Measurements from ENCODE around the gene CAMSAP1.
"Not testable (repeated sequence)": the region's sequence is repeated elsewhere in the genome, so short reads cannot be mapped to it uniquely, and the experiment has no call there.

The CAMSAP1 gene, protein sequence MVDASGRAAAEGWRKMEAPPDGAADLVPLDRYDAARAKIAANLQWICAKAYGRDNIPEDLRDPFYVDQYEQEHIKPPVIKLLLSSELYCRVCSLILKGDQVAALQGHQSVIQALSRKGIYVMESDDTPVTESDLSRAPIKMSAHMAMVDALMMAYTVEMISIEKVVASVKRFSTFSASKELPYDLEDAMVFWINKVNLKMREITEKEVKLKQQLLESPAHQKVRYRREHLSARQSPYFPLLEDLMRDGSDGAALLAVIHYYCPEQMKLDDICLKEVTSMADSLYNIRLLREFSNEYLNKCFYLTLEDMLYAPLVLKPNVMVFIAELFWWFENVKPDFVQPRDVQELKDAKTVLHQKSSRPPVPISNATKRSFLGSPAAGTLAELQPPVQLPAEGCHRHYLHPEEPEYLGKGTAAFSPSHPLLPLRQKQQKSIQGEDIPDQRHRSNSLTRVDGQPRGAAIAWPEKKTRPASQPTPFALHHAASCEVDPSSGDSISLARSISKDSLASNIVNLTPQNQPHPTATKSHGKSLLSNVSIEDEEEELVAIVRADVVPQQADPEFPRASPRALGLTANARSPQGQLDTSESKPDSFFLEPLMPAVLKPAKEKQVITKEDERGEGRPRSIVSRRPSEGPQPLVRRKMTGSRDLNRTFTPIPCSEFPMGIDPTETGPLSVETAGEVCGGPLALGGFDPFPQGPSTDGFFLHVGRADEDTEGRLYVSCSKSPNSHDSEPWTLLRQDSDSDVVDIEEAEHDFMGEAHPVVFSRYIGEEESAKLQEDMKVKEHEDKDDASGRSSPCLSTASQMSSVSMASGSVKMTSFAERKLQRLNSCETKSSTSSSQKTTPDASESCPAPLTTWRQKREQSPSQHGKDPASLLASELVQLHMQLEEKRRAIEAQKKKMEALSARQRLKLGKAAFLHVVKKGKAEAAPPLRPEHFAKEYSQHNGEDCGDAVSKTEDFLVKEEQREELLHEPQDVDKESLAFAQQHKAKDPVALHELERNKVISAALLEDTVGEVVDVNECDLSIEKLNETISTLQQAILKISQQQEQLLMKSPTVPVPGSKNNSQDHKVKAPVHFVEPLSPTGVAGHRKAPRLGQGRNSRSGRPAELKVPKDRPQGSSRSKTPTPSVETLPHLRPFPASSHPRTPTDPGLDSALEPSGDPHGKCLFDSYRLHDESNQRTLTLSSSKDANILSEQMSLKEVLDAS (N-terminal part only)

DNA sequence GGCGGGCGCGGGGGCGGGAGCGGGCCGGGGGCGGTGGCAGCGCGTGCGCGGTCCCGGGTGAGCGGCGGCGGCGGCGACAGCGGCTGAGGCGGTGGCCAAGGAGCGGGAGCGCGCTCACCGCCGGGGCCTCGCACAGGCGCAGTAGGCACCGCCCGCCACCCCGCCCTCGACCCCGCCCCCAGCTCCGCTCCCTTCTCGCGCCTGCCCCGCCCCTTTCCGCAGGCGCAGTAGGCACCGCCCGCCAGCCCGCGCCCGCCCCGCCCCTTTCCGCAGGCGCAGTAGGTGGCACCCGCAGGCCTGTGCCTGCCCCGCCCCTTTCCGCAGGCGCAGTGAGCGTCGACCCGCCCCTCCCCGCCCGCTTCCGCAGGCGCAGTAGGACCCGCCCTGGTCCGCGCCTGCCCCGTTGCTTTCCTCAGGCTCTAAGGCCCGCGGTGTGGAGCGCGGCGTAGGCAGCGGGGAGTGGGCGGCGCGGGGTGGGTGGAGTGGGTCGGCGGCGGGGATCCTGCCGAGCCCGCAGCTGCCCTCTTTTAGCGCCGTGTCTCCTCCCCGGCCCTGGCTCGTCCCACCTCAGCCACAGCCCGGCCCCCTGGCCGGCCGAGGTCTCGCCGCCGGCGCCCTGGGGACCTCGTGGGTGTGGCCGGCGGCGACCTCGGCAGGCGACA lies at the start of gene CAMSAP1:
CAMSAP1 (minus strand) TSS at position 116 of the 662 bp plus-strand sequence. CDS start 387 bp downstream, outside the sequence.
- FAIRE-seq, result no peak

GRCh38 chr9:135956802-135957174 lies 49.4 kb upstream of the CAMSAP1 start:
- FAIRE-seq, result no peak

DNA sequence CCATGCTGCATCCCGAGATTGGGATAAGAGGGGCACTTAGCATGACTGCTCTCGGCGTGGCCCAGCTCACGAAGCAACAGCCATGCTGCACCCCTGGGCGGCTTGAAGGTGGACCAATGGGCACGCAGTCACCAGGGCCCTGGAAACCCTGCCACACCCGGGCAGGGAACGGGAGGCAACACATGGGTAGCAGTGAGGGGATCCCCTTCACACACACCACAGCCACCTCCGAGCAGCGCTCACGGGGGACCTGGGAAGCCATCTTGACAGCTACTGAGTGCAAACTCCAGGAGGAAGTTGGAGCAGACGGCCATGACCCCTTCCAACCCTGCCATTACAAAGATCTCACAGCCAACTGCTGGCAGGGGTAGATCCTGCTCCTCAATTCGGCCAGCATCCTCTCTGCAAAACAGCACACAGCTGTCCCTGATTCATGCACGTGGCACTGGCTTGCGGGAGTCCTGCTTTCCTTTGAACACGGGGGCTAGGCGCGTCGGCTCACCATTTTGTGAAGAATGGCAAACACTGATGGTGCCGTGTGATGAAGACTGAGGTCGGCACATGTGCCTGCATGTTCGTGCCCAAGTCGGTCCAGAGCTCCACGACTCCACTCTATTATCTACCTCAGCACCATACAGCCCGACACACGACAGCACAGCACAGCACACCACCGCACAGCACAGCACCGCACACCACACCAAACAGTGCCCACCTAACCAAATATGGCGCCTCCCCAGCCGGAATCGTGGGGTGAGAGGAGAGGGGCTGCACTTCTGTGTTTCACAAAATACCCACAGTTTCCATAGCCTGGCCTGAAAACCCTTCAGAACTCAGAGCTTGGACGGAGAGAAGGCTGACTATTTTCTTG lies 48.8 kb upstream of the CAMSAP1 start:
- no peak for FAIRE-seq

DNA sequence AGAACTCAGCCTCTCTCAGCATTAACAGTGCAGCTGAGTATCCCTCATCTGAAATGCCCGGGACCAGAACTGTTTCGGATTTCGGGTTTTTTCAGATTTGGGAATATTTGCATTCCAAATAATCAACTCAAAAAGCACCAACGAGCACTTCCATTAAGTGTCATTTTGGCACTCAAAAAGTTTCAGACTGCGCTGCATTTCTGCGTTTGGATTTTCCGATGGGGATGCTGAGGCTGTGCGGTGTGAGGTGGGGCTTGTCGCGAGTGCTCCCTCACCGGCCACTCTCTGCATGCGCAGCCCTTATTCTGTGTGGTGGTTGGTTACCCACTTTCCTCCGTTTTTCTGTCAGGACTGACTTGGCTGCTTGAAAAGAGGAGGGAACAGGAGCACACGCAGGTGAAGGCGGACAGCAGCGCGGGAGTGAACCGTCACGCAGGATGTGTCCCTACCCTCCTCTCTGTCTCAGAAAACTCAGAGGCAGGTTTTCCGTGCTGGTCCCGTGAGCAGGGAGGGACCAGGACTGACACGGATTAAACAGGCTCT lies 45.4 kb upstream of the CAMSAP1 start:
- FAIRE-seq, result no peak

GRCh38 chr9:135951889-135952663 lies 44.7 kb upstream of the CAMSAP1 start:
- FAIRE-seq, result no peak

DNA sequence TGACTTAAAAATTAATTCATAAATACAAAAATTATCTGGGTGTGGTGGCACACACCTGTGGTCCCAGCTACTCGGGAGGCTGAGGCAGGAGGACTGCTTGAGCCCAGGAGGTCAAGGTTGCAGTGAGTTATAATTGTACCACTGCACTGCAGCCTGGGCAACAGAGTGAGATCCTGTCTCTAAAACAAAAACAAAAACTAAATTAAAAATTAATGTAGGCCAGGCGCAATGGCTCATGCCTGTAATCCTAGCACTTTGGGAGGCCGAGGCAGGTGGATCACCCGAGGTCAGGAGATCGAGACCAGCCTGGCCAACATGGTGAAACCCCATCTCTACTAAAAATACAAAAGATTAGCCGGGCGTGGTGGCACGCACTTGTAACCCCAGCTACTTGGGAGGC lies 44.0 kb upstream of the CAMSAP1 start:
- not testable (repeated sequence) for FAIRE-seq

DNA sequence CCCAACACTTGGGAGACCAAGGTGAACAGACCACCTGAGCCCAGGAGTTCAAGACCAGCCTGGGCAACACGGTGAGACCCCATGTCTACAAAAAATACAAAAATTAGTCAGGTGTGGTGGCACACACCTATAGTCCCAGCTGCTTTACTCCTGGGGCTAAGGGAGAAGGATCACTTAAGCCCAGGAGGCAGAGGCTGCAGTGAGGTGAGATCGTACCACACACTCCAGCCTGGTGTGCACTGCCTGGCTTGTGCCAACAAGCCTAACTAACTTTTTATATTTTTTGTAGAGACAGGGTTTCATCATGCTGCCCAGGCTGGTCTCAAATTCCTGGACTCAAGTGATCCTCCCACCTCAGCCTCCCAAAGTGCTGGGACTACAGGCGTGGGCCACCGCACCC lies 43.5 kb upstream of the CAMSAP1 start:
- not testable (repeated sequence) for FAIRE-seq

DNA sequence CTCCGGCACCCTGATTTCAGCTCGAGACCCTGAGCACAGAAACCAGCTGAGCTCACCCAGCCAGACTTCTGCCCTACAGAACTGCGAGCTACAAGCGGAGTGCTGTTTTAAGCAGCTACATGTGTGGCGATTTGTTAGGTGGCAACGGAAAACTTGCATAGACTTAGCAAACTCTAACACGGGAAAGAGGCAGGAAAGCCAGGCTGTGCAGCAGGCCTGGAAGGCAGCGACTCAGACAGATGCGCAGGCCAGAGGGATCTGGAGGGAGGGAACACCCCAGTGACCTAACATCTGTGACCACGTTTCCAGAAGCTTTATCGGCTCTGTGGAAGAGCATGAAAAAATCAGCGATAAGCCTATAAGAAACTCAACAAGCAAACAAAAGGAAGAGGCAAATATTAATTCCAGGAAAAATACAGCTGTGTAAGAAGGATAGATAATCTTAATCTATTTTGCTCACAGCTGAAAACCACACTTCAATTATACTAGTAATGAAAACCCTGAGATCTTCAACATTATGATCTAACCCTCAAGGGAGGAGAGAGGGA lies 42.9 kb upstream of the CAMSAP1 start:
- FAIRE-seq, result no peak

DNA sequence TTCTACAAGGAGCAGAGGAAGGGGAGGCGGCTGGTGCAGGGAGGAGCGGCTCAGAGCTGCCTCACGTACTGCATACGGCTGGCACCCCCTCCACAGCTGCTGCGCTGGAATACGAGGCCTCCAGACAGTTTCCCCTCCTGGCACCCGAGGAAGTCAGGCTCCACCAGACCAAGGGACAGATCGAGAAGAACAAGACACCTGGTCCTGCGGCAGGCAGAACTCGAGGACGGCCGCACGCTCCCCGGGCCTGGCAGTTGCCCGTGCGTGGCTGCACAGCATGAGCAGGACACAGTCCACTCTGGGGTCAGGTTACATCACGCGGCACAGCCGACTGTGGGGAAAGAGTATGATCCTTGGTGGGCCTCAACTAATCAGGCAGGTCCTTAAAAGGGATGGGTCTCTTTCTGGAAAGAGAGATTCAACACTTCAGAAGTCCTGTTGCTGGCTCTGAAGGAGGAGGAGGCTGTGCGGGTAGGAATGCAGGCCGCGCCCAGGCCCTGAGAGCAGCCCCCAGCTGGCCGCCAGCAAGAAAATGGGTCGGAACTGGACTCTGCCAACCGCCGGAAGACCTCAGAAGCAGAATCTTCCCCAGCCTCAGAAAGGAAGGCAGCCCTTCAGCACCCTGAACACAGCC lies 42.3 kb upstream of the CAMSAP1 start:
- no peak for FAIRE-seq

DNA sequence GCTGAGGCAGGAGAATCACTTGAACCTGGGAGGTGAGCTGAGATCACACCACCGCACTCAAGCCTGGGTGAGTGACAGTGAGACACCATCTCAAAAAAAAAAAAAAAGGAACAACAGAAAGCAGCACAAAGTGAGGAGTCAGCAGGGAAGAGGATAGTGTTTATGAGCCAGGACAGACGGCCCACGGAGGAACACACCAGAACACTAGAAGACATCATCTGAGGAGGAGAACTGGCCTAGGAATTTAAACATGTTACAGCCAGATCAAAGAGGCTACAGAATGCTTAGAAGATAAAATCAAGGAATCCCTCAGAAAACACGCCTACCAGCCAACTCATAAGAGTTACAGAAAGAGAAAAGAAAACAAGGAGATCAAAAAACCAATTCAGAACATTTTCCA lies 41.6 kb upstream of the CAMSAP1 start:
- FAIRE-seq, result no peak

- no peak for FAIRE-seq
These were observed 41.1 kb upstream of the CAMSAP1 start for GRCh38 chr9:135948446-135948845.

DNA sequence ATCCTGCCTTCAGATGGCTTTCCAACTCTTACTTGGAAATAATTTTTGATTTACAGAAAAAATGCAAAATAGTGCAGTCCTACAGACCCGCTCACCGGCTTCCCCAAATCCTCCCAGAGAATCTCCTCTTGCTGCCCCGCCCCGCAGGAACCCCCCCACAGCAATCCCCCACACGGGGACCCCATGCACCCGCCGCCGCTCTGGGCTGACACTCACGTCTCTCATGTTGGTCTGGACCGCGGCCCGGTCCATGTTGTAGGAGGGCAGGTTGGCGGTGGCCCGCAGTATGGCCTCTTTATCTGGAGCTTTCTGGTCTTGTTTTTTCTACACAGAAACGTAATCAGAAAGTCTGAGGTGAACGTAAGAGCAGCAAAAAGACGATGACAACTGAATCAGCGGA lies 40.2 kb upstream of the CAMSAP1 start:
- no peak for FAIRE-seq

DNA sequence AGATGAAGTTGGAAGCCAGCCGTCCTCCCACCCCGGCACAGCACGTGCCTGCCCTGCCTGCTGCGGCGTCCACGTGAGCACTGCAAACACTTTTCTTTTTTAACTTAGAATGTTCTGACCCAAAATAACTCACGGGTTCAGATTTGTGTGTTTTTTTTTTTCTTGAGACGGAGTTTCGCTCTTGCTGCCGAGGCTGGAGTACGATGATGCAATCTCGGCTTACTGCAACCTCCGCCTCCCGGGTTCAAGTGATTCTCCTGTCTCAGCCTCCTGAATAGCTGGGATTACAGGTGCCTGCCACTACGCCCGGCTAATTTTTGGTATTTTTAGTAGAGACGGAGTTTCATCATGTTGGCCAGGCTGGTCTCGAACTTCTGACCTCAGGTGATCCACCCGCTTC lies 39.8 kb upstream of the CAMSAP1 start:
- FAIRE-seq, result not testable (repeated sequence)

GRCh38 chr9:135946392-135946994 lies 39.1 kb upstream of the CAMSAP1 start:
- no peak for FAIRE-seq

DNA sequence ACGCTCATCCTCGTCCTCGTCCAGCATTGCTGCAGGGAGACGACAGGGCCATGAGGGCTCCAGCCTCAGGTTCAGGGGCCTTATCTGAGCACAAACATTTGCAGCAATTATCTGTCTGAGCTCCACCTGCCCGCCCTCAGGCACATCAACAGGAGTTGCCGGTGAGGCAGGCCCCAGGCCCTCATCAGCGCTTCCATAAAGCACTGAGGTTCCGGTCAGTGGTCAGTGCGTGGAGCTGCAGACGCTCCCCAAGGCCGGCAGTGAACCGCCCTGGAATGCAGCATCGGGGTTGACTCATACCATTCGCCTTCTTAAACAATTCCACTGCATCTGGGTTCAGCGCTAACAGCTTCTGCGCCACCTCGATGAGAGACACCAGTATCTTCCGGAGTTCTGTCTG lies 38.6 kb upstream of the CAMSAP1 start:
- FAIRE-seq, result no peak

DNA sequence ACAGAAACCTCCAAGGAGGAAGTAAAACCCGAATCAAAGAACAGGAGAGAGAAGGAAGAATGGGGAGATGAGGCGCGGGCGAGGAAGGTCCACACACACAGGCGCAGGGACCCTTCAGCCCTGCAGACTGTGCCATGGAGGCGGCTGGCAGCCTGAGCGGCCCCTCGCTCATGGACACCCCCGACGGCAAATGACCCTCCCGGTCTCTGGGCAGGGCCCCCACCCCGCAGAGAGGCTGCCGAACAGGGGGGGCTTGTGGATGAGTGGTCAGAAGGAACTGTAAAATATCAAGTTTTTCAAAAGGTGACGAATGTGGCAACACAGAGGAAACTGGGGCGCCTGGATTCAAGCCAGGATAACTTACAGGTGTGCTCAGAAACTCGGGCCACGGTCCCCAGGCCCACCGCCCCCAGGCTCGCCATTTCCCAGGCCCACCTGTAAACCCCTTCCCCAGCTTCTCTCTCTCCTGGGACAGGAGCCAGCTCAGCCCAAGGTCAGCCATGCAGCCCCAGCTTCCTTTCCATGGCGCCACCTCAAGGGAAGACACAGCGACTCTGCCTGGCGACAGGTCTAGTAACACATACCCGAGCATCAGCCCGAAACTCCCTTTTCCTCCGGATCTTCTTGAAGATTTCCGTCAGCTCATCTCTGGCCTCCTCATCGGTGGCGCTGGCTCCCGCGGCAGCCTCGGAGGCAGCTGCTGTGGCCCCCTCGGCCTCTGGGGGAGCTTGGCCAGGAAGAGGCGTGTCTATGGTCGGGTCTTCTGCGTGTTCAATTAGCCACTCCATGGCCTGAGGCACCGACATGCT lies 37.3 kb upstream of the CAMSAP1 start:
- no peak for FAIRE-seq

GRCh38 chr9:135943604-135944003 lies 36.3 kb upstream of the CAMSAP1 start:
- FAIRE-seq, result not testable (repeated sequence)

DNA sequence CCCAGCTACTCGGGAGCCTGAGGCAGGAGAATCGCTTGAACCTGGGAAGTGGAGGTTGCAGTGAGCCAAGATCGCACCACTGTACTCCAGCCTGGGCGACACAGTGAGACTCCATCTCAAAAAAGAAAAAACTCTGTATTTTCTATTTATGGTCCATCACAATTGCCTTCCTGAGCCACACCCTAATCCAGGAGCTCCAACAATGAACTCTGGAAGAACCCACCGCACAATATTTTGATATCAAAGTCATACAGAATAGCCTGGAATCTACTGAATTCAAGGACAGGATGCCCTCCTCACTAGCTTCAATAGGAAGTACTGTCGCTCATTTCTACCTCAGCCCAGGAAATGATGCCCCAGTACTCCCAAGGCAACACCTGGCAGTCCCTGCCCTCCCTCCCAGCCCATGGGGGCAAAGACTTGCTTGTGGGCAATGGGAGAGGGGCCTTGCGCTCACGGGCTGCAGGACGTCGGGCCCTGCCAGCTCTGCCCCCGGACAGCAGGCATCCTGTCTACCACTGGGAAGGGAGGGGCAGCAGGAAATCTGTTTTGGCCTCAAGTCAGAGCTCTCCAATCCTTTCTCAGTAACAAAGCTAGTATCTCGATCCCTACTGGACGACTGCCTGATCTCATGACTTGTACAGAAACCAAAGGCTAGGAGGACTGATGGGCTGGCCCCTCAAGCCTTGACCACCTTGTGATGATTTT lies 34.1 kb upstream of the CAMSAP1 start:
- FAIRE-seq, result no peak

Measured in colon (tissue), 2 donors.